Stimulated activated naive CD4-positive, alpha-beta T cell (primary cell): Measurements from ENCODE around the gene PTPRR.

Source experiments
- DNase-seq, 6 experiments: peaks; one replicate each; lab custom pipeline; 2025; lab: John Stamatoyannopoulos, UW

PTPRR gene

DNA sequence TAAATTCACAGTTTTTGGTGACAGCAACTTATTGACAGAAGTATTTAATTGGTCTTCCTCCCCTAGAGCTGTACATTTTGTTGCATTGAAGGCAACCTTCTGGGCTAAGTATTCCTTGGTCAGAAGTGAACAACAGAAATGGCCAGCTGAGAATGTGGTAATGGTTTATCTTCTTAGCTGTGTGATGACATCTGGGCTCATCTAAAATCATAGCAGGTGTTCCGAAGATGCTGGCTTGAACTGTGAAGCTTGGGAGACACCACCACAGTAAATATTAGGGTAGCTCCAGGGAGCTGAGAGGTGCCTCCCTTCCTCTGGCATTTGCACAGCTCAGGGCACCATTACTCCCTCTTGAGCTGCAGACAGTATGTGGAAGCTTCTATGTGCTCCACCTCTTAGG lies 279.6 kb downstream of the PTPRR start:
- no peak for DNase-seq

DNA sequence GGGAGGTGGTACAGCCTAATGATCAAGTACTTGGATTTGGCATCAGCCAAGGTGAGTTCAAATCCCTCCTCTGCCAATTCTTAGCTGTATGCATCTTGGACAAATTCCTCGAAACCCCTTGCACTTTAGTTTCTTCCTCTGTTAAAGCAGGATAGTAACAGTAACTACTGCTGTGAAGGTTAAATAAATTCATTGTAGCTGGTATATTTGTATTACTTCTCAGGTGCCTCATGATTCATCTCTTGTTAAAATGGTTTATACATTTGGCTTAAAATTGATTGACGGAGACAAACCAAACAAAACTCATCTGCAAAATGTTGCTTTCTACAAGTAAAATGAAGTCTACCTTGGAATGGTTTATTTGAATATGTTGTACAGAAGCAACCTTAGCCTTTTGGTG lies 281.0 kb downstream of the PTPRR start:
- DNase-seq = no peak

DNA sequence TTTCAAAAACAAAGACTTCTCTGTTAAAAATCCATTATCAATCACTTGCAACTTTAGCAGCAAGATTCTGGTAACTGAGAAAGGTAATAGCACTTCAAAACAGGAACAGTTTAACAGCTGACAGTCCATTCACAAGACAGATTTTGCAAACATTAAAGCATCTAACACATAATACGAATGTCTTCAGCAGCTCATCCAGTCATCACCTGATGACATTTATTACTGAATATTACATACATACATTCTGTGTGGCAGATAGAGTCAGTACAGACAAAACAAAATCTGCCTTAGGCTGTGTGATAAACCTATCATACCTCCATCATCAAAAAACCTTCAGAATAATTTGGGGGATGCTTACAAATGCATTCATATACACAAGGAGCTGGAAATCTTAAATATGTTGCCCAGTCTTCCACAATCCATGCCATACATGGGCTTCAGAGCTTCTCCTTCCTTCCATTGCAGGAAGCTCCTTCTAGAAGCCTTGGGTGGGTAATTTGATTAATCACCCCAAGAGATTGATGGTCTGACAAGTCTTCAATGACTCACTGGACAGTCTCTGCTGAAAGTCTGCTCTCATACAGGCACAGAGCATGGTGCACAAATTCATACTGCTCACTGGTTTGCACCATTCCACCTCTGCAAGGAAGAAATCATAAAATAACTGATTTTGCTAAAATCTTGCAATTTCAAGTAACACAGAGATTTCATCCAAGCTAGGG lies 281.7 kb downstream of the PTPRR start:
- no peak for DNase-seq

GRCh38 chr12:70637303-70638085 lies 283.0 kb downstream of the PTPRR start, which contains the start of gene PTPRB:
PTPRB (minus strand) TSS chr12:70637429; CDS start chr12:70637395, 34 bp downstream.
- no peak for DNase-seq

DNA sequence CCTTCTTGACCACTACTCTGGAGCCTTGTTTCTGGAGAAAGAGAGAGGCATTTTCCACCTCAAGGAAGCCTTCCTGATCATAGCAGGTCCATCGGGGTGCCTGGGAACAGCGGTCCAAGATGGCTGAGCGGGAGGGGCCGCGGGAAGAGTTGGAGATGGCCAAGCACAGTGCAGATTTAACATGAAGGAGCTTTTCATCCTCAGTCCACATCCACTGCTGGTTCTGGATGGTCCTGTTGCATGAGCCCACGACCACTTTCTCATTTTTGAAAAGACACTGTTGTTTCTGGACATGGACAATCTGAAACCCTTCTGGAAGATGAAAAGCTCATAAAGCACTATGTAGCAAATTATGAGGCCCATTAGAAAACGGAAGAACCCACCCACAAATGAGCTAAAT lies 284.8 kb downstream of the PTPRR start:
- DNase-seq = no peak

- no peak for DNase-seq
Measured at GRCh38 chr12:70628701-70629480, 291.6 kb downstream of the PTPRR start.

DNA sequence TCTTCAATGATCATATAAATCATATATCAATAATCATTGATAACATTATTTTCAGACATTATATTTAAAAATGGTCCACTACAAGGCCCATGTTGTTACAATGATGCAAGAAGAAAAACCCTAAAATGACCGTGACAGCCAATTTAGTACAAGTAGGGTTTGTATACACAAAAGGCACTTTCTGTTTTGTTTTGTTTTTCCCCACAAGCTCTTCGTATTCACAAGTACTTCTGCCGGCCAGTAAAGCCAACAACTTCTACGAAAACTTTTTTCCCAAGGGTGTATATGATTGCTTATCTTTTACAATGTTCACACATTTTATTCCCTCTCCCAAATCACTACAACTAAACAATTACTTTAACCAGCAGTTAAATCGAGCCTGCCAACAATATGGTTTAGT lies 292.9 kb downstream of the PTPRR start:
- no peak for DNase-seq

DNA sequence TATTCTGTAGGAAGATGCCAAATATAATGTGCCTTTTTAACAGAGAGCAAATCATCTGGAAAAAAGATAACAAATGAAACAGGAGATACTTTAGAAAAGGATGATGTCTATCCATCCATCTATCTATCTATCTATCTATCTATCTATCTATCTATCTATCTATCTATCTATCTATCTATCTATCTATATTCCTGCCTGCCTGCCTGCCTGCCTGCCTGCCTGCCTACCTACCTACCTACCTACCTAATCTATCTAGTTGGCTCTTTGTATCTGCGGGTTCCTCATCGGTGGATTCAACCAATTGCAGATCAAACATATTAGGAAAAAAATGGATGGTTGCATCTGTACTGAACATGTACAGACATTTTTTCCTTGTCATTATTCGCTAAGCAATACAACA lies 294.4 kb downstream of the PTPRR start:
- no peak for DNase-seq

DNA sequence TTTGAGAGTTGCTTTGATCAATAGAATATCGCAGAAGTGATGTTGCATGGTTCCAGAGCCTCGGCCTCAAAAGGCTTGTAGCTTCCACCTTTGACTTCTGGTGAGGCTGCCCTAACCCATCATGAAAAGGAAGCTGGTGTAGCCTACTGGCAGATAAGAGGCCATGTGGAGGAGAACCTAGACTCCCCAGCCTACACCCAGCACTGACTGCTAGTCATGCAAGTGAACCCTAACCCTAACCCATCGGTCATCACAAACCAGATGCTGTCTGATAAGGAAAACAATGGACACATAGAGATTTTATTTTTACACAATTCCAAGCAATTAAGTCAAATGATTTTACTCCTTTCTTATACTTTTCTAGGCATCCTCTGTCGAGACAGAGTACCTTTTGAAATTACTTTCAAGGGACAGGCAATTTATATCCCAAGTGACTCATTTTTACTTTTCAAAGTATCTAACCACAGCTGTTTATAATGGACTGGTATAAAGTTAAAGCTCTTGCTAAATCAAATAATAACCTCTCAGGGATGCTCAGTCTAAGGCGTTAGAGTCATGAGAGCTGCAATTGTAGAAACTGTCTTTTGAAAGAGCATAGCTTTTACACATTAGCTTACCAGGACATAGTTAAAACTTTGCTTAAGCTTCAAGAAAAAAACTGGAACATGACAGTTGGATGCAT lies 300.9 kb downstream of the PTPRR start:
- no peak for DNase-seq

- no peak for DNase-seq
Measured at GRCh38 chr12:70618371-70618770, 302.2 kb downstream of the PTPRR start.

DNA sequence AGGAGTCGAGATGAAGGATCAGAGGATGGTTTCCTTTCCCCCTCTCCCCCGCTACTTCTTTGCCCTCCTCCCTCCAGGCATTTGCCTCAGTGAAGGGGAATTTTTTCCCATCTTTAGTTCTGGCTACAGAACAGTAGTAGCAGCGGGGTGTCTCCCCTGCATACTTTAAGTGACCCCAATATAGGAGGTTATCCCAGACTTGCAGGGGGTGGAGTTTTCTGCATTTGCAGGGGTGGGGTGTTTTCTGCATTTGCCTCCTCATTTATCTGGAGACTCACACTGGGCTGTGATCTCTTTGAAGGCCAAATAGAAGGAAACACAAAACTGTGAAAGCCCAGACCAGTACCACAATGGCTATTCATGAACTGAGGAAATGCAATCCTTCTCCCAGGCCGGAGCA lies 303.1 kb downstream of the PTPRR start:
- DNase-seq = no peak

DNA sequence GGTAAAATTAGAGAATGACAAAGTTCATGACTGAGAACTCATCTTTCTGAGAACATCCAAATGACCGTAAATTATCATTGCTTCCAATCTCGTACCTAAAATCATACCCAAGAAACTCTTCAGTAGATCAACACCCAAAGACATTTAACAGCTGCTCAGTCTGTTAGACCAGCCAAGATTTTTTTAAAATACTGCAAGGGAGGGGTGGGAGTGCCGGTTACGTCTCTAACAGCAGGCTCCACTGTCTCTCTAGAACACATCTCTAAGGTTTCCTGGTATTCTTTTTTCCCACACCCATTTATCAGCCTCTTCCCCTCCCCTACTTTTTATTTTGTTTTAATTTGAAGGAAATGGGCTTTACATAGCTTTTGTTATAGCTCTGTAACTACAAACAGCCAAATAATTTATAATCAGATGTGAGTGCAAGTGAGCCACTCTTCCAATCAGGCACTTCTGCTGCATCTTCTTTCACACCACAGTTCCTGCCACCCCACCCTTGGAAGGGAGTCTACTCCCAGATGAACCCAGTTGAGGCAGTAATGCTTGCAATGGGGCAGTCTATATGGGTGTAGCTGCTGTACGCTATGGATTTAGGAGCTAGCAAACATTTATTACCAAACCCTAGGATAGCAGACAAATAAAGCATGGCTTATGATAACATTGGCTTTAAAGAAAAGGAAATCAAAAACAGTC lies 305.2 kb downstream of the PTPRR start:
- DNase-seq = no peak

GRCh38 chr12:70609739-70610491 lies 310.6 kb downstream of the PTPRR start:
- DNase-seq = no peak

GRCh38 chr12:70609203-70609602 lies 311.3 kb downstream of the PTPRR start:
- no peak for DNase-seq

- no peak for DNase-seq
Measured at GRCh38 chr12:70608184-70608583, 312.4 kb downstream of the PTPRR start.

GRCh38 chr12:70607107-70607506 lies 313.4 kb downstream of the PTPRR start:
- DNase-seq = no peak

DNA sequence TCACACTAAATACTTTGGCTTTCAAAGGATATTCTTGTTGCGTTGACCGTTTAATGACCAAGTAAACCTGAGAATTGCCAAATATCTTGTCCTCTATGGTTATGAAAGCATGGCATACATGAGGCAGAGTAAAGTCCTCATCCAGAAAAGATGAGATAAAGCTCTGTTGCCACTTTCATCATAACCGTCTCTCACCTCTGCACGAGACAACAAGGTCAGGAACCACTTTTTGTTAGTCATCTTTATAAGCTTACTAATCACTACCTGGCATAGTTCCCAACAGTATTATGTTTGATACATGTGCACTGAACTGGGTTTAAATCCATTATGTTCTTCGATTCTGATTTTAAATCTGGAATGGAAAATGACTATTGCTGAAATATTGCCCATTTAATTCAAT lies 314.6 kb downstream of the PTPRR start:
- no peak for DNase-seq

DNA sequence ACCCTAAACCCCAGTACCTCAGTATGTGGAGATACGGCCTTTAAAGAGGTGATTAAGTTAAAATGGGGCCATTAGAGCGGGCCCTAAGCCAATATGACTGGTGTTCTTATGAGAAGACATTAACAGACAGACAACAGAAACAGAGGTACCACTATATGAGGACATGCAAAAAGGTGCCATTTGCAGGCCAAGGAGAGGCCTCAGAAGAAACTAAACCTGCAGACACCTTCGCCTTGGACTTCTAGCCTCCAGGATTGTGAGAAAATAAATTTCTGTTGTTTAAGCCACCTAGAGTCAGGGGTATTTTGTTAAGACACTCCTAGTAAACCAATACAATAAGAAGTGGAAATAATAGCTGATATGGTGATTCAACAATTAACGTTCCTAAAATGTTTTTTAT lies 315.9 kb downstream of the PTPRR start:
- no peak for DNase-seq

DNA sequence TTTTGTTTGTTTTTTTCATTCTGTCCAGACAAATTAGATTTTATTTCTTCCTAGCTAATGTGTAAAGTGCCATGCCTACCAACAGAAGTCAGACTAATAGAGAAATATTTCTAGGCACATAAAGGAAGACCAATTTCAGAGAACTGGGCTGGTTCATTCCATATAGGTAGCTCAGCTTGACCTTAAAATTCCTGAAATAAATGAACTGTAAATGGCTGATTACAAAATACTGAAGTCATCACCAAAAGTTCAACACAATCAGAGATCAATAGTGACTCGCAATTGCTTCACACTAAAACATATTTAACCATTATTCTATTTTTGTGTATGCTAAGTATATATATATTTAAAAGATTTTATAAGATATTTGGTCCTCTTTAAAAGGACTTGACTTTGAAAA lies 317.5 kb downstream of the PTPRR start:
- DNase-seq = no peak

DNA sequence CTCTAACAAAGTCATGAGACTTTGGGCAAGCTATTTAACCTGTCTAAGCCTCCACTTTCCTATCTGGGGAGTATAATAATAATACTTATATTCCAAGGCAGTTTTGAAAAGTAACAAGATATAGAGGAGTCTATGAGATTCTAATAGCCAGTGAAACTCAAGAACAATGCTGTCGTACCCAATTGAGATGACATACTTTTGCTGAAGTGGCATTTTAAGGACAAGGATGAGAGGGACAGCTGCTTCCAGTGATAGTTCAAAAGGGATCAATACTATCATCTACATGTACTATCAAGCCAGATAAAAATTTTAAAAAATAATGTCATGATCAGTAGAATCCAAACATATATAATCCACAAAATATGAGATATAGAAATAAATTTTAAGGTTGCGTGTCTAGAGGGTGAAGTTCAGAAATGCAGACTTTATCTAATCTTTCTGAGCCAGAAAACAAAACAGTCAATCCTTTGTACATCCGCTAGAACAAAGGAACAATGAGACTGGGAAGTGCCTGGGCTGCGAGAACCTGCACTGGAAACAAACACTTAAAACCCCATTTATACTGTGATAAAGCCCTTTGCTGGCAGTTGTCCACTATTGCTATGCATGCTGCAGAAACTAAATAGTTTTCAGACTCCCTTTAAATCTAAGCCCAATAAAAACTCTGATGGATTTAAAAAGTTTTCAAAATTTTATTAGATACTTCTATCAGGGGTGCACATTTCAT lies 321.9 kb downstream of the PTPRR start:
- no peak for DNase-seq
